ENCODE data around the gene TMEM242.

DNA sequence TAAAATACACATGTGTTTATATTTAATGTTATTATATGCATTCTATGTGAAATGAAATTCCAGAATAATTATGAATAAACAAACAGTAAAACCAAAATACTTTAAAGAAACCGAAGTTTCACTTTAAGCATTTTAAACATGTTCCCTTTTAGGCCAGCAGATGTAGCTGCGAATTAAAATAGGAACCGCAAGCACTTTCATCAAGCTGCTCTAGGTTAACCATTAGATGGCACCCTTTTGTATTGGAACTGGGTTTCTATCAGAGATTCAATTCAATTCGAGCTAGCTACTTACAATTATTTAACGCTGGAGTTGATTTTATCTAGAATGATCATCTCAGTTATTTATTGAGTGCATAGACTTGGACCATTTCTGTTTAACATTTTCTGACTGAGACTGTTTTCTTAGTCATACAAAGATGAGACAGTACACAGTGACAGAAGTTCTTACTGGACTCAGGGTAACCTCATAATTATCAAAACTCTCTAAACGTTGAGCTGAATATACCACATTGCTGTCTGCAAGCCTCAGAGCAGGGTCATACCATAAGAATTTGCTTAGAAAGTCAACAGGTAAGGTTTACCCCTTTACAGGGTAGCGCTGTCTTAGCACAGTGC lies 8.5 kb downstream of the TMEM242 start:
- no peak for TF ChIP-seq EP300 (conservative IDR thresholded peaks at IDR 0.05; ENCODE audit: poor library complexity, severe bottlenecking)
- no peak for TF ChIP-seq EZH2 (IDR thresholded peaks at IDR 0.05; ENCODE audit: borderline replicate concordance, insufficient read depth, low read length, poor library complexity, severe bottlenecking)
- TF ChIP-seq, protein P1, sequence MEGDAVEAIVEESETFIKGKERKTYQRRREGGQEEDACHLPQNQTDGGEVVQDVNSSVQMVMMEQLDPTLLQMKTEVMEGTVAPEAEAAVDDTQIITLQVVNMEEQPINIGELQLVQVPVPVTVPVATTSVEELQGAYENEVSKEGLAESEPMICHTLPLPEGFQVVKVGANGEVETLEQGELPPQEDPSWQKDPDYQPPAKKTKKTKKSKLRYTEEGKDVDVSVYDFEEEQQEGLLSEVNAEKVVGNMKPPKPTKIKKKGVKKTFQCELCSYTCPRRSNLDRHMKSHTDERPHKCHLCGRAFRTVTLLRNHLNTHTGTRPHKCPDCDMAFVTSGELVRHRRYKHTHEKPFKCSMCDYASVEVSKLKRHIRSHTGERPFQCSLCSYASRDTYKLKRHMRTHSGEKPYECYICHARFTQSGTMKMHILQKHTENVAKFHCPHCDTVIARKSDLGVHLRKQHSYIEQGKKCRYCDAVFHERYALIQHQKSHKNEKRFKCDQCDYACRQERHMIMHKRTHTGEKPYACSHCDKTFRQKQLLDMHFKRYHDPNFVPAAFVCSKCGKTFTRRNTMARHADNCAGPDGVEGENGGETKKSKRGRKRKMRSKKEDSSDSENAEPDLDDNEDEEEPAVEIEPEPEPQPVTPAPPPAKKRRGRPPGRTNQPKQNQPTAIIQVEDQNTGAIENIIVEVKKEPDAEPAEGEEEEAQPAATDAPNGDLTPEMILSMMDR (IDR thresholded peaks at IDR 0.05; ENCODE audit: poor library complexity, severe bottlenecking), result peak; percentile 99
